T-helper 22 cell (primary cell): ENCODE data around the gene TWF2.

Experiments
- DNase-seq: peaks from one replicate; pipeline ENCODE4 v3.0.0-alpha.2; 2020; ENCODE audit warnings: low read depth

The TWF2 gene

GRCh38 chr3:52222319-52223221 lies 16.4 kb downstream of the TWF2 start:
- no peak for DNase-seq

GRCh38 chr3:52221563-52222318 lies 17.2 kb downstream of the TWF2 start:
- DNase-seq, result peak; percentile 62

- DNase-seq, result no peak
Observed at GRCh38 chr3:52221141-52221562, 17.8 kb downstream of the TWF2 start.

- DNase-seq, result peak; percentile 65
Observed at GRCh38 chr3:52220380-52221026, 18.5 kb downstream of the TWF2 start.

GRCh38 chr3:52218937-52219650 lies 19.9 kb downstream of the TWF2 start:
- no peak for DNase-seq

- DNase-seq, result no peak
Observed at GRCh38 chr3:52218454-52218853, 20.5 kb downstream of the TWF2 start.

- no peak for DNase-seq
Observed at GRCh38 chr3:52218026-52218425, 20.9 kb downstream of the TWF2 start.

- DNase-seq, result no peak
Observed at GRCh38 chr3:52217409-52217805, 21.6 kb downstream of the TWF2 start.

GRCh38 chr3:52216585-52217408 lies 22.2 kb downstream of the TWF2 start:
- DNase-seq, result peak; percentile 75

GRCh38 chr3:52215351-52215750 lies 23.6 kb downstream of the TWF2 start:
- DNase-seq, result no peak

GRCh38 chr3:52213901-52214300 lies 25.1 kb downstream of the TWF2 start:
- DNase-seq, result no peak

GRCh38 chr3:52213005-52213404 lies 26.0 kb downstream of the TWF2 start:
- no peak for DNase-seq

GRCh38 chr3:52211268-52211891 lies 27.6 kb downstream of the TWF2 start:
- DNase-seq, result no peak

GRCh38 chr3:52210550-52211046 lies 28.4 kb downstream of the TWF2 start:
- no peak for DNase-seq

GRCh38 chr3:52210037-52210436 lies 28.9 kb downstream of the TWF2 start:
- DNase-seq, result no peak

GRCh38 chr3:52208556-52208955 lies 30.4 kb downstream of the TWF2 start:
- DNase-seq, result no peak

- no peak for DNase-seq
Observed at GRCh38 chr3:52205727-52206372, 33.1 kb downstream of the TWF2 start.

- DNase-seq, result no peak
Observed at GRCh38 chr3:52204337-52205073, 34.5 kb downstream of the TWF2 start.

GRCh38 chr3:52203701-52204100 lies 35.3 kb downstream of the TWF2 start:
- no peak for DNase-seq
